Stimulated activated CD4-positive, alpha-beta T cell treated with anti-CD3 and anti-CD28 coated beads, Interleukin-2, amount 100 ng/mL, for 4 hours (primary cell): ENCODE data around the gene PARD3B.

Experiments used
- DNase-seq: peaks from one replicate; pipeline ENCODE4 v3.0.0-alpha.2; 2020; ENCODE audit warnings: low read depth

PARD3B gene

DNA sequence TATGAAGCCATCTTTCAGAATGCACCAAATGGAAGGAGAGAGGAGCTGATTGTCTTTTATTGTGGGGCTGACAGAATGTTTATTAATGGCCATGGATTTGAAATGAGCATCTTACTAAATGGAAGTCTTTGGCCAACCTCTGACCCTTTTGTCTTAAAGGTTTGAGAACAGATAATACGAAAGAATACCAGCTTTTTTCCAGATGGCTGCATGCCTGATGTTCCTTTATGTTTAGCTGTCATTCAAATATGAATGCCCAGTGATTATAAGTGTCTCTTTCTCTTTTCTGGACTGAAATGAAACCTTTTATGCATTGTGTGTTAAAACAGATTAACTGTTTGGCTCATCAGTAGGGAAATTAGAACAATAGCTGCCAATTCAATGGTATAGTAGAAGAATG is 46.0 kb downstream of the PARD3B start:
- no peak for DNase-seq

DNA sequence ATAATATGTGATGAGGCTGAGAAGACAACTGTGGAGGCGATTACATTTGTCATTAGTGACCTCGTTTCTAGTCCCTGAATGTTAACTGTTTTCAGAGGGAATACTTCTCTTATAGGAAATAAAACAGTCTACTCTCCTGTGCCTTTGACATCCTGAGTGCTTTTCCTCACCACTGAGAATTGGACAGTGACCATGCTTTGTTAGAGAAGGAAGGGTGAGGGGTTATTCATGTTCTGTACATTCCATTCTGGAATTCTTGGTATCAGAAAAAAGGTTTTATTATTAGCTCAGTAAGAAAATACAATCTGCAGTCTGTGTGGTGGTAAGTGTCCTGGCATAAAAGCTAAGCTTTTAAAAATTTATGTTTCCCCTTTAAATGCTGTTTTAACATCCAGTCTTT is 58.8 kb downstream of the PARD3B start:
- no peak for DNase-seq

DNA sequence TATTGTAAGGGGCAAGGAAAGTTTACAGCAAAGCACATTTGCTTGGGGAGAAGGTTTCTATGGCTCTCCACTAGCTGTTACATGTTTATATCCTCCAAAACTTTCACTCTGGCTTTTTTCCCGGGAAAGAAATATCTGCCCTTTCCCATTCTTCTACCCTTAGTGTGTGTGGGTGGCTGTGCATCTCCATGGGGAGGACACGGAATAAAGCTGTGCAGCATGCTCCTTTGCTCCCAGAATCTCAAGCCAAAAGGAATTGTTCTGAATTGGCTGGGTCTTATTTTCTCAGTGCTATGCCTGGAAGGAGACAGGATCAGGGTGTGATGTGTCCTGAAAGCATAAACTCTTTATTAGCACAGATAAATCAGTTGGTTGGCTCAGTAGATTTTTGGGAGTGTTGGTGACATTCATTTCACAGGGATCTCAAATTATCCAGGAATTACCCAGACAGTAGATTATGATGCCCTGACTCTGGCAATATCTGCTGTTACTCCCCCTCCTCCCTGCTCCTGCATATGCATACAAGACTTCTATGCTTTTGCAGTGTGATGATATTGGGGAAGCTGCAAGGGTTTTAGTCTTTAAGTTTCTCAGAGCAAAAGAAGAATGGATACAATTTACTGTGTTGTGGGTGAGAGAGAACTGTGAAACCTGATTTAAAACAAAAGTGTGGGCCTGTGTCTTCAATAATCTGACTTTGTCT is 63.1 kb downstream of the PARD3B start:
- DNase-seq = no peak

DNA sequence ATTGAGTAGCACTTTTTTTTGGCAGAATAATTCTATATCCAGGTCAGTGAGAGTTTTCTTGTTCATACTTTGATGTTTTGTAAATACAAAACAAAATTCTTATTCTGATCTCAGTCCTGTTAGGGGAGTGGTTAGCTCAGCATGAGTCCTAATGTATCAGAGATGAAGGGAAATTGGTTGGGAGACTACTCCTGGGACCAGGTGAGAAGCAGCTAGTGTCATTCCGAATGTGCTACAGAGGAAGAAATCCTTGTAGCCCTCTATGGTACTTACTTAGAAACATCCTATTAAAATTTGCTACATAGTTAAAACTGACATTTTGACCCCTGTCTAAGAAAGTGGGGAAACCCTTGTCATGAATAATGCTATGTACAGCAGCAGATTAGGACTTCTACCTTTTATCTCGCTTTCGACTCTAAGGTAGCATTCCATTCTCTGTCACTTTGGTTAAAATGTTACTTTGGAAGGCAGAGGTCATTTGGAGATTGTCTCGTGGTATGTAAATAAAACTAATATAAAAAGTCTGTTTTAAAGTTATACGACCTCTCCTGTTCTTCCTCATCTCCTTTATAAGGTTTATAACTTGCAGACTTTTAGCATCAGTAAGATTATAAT is 65.8 kb downstream of the PARD3B start:
- DNase-seq = no peak

DNA sequence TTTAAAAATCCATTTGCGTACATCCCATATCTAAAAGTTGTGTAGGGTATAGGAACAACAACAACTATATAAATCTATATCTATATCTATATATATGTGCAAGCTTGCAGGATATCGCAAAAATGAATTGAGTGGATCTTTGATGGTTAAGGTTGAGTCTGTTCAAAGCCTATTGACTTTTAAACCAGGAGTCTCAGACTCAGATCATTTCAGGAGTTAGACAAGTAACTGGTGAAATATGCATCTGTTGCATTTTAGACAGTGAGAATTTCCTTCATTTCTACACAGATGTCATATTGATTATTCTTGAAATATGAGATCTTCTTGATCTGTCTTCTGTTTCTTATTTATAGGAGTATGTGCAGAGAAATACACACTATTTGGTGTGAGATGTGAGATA is 66.5 kb downstream of the PARD3B start:
- no peak for DNase-seq

DNA sequence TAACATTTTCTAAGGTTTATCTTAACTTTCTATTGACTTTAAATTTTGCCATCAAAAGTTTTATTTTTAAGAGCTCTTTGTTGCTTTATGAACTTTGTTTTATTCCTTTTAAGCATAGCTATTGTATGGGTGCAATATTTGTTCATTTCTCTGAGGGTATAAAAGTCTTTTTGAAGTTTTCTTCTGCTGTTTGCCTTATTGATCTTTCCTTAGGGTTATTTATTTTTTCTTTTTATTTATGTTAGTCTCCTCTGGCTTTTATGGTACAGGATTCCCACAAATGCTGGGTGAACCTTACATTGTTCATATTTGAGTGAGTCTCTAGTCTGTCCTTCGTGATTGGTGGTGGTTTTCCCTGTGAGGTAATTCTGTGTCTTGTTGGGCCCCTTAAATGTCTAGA is 68.4 kb downstream of the PARD3B start:
- no peak for DNase-seq

DNA sequence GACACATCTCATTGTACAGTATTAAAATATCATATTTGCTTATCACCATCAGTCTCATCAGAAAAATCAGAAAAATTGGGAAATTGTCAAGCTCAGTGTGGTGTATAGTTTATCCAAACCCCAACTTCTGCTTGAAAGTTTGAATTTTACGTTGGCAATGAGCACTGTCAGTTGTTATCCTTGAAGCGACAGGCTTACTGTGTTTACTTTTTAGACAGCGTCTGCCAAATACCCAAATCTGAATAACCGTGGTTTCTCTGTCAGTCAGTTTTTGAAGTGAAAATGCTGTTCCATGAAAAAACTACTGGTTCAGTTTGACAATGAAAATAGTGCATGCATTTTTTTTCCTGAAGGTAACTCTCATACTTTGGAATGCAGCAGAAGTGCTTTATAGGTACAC is 70.2 kb downstream of the PARD3B start:
- no peak for DNase-seq

DNA sequence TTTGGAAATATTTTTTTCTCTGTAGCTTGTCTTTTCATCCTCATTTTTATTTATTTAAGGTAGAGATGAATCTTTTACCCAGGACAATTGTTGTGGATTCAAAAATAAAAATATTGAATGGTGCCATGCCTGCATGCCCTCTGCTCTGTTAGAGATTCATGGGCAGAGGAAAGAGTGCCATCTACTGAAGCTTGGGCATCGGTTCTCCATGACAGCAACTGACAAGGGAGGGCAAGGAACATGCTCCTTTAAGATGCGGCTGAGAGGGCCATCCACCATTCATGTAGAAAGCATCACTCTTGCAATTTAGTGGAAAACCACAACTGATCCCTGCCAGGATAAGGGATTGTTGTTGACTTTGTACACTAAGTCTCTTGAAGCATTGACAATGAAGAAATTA is 79.9 kb downstream of the PARD3B start:
- DNase-seq = no peak

DNA sequence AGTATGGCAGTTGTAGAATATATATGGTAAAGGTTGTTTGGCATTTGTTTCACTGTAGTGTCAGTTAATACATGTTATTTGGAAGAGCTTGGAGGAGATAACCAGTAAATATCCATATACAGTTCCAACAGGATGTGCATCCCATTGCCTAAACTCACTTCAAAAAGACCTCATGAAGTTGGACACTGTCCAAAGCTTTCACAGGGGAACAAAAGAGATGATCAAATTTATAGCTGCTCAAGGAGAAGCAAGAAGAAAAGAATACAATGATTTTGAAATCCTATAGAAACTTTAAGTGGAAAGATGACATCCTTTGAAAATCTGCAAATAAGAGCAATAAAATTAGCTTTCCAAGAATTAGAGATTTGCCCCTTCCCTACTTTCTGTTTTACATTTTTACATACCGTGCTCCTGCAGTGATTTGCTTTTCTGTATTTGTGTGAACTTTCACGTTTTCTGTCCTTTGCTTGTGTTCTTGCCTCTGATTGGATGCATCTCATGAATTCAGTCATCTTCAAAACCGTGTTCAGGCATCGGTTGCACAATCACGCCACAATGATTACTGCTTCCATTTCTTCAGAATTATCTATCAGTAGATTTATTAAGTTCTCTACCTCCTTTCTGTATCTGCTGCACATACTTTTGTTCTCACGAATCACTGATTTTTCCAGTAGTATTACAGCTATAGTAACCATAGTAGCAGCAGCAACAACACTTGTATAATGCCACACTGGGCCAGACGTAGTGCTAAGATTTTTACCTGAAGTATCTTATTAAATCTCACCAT is 83.8 kb downstream of the PARD3B start:
- no peak for DNase-seq

DNA sequence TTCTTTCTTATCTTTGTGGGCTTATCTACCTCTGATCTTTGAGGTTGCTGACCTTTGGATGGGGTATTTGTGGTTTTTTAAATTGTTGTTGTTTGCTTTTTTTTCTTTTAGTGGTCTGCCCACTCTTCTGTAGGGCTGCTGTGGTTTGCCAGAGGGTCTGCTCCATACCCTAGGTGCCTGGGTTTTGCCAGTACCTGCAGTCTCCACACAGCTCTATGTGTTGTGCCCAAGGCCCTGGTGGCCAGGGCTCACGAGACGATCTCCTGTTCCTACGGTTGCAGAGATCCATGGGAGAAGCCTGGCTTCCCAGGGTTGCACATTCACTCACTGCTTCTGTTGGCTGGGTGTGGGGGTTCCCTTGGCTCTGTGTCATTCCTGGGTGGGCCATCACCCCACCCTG is 87.1 kb downstream of the PARD3B start:
- DNase-seq = no peak

DNA sequence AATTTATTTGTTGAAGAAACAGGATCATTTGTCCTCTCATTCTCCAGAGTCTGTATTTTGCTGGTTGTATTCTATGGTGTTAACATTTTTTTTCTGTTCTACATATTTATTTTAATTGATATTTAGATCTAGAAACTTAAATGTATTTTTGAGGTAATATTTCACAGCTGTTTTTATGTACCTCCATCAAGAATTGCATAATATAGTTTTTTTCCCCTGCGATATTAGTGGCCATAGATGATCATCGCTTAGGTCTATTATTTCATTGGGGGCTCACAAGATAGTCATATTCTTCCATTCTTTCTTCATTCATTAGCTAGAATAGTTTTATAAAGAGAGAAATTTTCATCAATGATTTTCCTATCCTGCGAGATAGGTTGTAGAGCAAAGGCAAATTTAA is 89.3 kb downstream of the PARD3B start:
- DNase-seq = no peak

DNA sequence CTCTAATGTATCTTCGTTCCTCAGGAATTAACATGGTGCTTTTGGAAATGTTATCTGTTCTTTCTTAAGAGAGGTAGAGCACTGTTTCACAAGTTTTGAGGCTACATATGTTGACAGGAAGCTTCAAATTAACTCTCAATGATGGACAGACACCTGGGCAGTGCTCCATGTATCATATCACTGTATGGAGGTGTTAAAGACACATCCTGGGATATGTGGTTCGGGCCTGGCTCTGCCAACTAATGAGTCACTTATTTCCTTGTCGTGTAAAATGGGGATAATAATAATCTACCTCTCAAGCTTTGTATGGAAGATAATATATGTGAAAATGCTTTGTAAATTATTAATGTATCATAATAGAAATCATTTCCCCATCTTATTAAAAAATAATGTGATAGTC is 90.2 kb downstream of the PARD3B start:
- no peak for DNase-seq

DNA sequence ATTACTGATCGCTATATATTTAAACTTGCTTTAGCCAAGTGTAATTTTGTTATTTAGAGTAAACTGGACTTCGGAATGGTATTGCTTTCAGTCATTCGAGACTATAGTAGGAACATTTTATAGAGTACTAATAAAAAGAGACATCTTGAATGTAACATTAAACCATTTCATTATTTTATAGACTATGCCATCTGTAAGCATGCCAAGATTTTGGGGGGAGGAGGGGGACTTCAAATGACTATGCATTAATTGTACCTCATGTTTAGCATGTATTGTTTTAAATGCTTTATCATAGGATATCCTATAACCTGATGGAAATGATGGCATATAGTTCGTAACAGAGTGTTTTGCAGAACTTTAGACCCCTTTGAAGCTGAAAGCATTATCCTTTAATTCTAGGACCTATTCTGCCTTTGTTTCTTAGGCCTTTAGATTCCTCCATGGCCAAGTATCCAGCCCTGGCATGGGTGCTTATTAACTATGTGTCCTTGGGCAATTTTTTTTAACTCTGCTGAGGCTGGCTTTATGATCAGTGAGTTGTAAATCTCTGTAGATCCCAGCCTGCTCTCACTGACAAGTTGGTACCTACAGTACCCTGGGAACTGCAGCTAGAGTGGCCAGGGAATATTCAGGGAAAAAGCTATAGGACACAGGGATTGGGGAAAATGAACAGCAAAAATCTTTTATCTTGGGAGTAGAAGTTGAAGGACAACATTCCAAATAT is 93.4 kb downstream of the PARD3B start:
- DNase-seq = no peak

DNA sequence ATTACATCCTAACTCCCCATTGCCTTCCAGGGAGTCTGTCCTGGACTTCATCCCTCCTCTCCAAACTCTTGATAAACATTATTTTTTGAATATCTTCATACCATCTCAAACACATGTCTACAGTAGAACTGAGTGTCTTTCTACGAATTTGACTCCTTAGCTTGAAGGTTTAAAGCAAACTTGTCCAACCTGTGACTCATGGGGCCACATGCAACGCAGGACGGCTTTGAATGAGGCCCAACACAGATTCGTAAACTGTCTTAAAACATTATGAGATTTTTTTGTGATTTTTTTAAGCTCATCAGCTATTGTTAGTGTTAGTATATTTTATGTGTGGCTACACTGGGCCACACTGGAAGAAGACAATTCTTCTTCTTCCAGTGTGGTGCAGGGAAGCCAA is 98.1 kb downstream of the PARD3B start:
- no peak for DNase-seq

DNA sequence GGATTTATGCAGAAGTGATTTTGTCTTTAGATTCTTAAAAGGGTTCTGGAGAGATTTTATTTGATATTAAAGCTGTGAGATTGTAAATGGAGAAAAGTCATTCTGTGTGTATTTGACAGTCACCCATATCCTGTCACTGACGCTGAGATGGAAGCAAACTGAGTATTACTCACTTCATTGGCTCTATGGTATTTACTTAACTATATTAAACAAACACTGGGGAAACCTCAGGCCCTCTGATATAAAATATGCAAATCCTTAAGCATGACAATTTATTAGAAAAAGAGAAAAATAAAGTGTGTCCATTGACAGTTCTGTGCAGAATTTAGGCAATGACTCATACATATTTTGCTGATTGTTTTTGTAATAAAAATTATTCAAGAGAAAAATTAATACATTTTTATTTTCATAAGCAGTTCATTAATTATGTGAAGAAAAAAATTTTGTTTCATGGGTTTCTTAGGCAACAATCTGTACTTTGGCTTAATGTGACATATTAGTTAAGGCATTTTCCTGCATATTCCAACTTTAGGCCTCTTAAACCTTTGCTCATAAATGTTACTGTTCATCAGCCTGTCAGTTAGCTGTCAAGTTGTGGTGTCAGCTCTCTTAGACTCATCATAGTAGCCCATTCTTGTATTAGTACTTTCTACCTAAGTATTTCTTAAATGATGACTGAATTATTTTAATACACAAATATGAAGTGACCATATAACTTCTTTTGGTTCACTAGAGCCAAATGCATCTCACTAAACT is 99.9 kb downstream of the PARD3B start:
- no peak for DNase-seq

DNA sequence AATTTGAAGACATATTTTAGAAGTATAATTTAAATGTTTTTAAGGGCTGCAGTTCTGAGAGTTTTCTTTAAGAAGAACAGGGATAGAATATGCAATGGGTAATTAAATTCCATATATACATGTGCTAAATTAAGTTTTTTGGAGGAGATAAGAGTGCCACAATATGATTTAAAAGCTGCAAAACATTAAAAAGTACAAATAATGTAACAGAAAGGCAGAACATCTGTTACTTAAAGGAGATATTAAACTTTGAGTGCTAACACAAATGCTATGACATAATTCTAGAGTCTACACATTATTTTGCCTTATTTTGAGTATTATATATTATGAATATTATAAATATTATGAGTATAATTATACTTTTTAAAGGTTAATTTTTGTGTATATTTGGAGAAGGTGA is 102.4 kb downstream of the PARD3B start:
- no peak for DNase-seq

DNA sequence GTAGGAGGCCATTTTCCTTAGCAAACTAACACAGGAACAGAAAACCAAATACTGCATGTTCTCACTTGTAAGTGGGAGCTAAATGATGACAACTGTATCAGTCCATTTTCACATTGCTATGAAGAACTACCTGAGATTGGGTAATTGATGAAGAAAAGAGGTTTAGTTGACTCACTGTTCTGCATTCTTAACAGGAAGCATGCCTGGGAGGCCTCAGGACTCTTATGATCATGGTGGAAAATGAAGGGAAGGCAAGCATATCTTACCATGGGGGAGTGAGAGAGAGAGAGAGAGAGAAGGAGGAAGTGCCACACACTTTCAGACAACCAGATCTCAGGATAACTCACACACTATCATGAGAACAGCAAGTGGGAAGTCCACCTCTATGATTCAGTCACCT is 105.3 kb downstream of the PARD3B start:
- no peak for DNase-seq

DNA sequence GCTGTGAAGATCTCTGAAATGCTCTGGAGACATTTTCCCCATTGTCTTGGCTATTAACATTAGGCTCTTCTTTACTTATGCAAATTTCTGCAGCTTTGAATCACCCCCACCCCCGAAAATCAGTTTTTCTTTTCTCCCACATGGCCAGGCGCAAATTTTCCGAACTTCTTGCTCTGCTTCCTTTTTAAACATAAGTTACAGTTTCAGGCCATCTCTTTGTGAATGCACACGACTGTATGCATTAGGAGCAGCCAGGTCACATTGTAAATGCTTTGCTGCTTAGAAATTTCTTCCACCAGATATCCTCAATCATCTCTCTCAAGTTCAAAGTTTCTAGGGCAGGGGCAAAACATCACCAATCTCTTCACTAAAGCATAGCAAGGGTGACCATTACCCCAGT is 106.8 kb downstream of the PARD3B start:
- no peak for DNase-seq

DNA sequence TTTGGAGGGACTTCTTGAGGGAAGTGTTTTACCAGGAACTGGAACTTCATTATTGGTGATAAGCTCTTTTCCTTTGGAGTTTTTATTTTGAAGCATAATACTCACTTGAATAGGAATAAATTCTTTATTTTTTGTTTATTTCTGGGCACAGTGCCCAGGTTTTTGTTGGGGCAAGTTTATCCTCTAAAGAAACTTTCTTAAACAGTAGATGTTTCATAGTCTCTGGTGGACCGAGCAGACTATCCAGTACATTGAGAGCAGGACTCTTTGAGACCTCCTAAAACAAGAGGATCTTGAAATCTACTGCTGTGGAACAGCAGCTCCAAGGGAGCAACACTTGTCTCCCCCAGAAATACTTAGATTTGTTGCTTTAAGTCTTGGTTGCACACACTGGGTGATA is 109.4 kb downstream of the PARD3B start:
- no peak for DNase-seq

DNA sequence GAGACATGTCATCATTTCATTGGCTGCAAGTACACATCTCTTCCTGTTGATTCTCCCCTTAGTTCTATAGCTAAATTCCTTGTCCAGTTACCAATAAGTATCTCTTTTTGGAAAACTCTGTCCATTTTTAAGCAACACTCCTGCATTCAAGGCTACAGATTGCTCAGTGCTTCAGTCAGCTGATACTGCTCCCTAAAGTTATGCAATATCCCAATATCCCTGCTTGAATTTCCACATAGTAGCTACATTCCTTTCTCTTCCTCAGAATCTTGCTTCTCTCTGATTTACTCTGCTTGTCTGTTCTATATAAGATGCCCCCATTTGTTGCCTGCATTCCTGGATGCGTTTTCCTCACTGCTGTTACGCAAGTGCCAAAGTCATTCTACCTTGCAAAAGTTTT is 109.8 kb downstream of the PARD3B start:
- DNase-seq = no peak

DNA sequence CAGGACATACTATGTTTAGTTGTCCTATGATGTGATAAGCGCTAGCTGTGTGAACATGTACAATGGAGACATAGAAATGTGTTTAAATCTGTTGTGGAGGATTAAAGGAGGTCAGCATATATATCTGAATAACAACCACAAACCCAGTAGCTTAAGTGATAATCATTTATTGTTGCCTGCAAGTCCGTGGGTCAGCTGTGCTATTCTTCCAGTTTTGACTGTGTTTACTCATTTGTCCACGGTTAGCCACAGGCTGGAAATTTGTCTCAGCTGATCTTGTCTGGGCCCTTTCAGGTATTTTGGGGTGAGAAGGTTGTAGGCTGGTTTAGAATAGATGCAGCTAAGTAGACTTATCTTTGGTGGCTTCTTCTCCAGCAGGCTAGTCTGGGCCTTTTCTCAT is 110.4 kb downstream of the PARD3B start:
- DNase-seq = no peak

DNA sequence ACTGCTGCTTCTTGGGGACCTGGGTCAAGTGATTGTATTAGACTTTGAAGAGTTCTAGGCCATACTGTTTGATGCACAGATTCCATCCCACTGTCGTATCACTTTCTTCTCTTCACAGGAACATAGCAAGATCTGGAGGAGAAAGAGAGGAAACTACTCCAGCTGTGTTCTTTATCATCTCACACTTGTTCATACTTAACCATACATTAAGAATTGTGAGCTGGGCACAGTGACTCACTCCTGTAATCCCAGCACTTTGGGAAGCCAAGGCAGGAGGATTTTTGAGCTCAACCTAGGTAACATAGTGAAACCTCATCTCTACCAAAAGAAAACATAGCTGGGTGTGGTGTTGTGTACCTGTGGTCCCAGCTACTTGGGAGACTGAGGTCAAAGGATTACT is 111.7 kb downstream of the PARD3B start:
- no peak for DNase-seq
